HepG2 (cell line): ENCODE measurements around the gene ERLEC1. TPM values are rescaled to one million over a fixed set of nuclear protein-coding genes. Genes with fewer than 3 reads are reported as not detected.

Source experiments
- ATRX ChIP-seq: sonication (generic); formaldehyde crosslinking; IDR thresholded peaks from 2 replicates; pipeline ENCODE4 v1.4.0; 2020; ENCODE audit warnings: missing genetic modification reagents, borderline replicate concordance
- GTF2F1 ChIP-seq: fragments of 150-350 bp; IDR thresholded peaks from 2 replicates; pipeline ENCODE4 v1.6.1; 2014; ENCODE audit warnings: low read length
- HIVEP1 ChIP-seq: sonication (generic); formaldehyde crosslinking; IDR thresholded peaks from 2 replicates; pipeline ENCODE4 v1.4.0; 2020; ENCODE audit warnings: mild to moderate bottlenecking, missing genetic modification reagents
- HNF4A ChIP-seq: sonication (generic); formaldehyde crosslinking; IDR thresholded peaks from 2 replicates; pipeline ENCODE4 v1.4.0; 2020; ENCODE audit warnings: missing genetic modification reagents
- HOXA3 ChIP-seq: sonication (generic); formaldehyde crosslinking; IDR thresholded peaks from 2 replicates; pipeline ENCODE4 v1.5.0; 2020; ENCODE audit warnings: missing genetic modification reagents
- MBNL3 ChIP-seq: fragments of 250-450 bp; sonication (Bioruptor Pico); conservative IDR thresholded peaks from 2 replicates; pipeline ENCODE4 v1.8.0; 2022; ENCODE audit warnings: mild to moderate bottlenecking, inconsistent platforms
- MEF2D ChIP-seq: sonication (generic); formaldehyde crosslinking; IDR thresholded peaks from 2 replicates; pipeline ENCODE4 v1.5.1; 2020; ENCODE audit warnings: mild to moderate bottlenecking, missing genetic modification reagents
- RARA ChIP-seq: IDR thresholded peaks from 2 replicates; pipeline ENCODE4 v1.6.1; 2016; ENCODE audit warnings: missing genetic modification reagents, missing compliant biosample characterization
- SCMH1 ChIP-seq: sonication (generic); formaldehyde crosslinking; IDR thresholded peaks from 2 replicates; pipeline ENCODE4 v1.9.0; 2021; ENCODE audit warnings: missing genetic modification reagents, mild to moderate bottlenecking, borderline replicate concordance
- SETDB1 ChIP-seq: sonication (generic); formaldehyde crosslinking; IDR thresholded peaks from 2 replicates; pipeline ENCODE4 v1.5.1; 2020; ENCODE audit warnings: missing genetic modification reagents, mild to moderate bottlenecking, borderline replicate concordance
- ZBTB3 ChIP-seq: sonication (generic); formaldehyde crosslinking; IDR thresholded peaks from 2 replicates; pipeline ENCODE4 v1.4.0; 2020; ENCODE audit warnings: low read depth, mild to moderate bottlenecking, moderate library complexity, missing genetic modification reagents, borderline replicate concordance
- ZNF234 ChIP-seq: sonication (generic); formaldehyde crosslinking; conservative IDR thresholded peaks from 2 replicates; pipeline ENCODE4 v1.5.1; 2020; ENCODE audit warnings: mild to moderate bottlenecking, missing genetic modification reagents
- ZNF335 ChIP-seq: sonication (generic); formaldehyde crosslinking; IDR thresholded peaks from 2 replicates; pipeline ENCODE4 v1.4.0; 2020; ENCODE audit warnings: missing genetic modification reagents
- ZNF33B ChIP-seq: sonication (generic); formaldehyde crosslinking; IDR thresholded peaks from 2 replicates; pipeline ENCODE4 v1.5.1; 2020; ENCODE audit warnings: mild to moderate bottlenecking, missing genetic modification reagents
- ZNF496 ChIP-seq: sonication (generic); formaldehyde crosslinking; IDR thresholded peaks from 2 replicates; pipeline ENCODE4 v1.8.1; 2023; ENCODE audit warnings: mild to moderate bottlenecking, moderate library complexity, missing genetic modification reagents; ENCODE audit not compliant: insufficient replicate concordance
- ZNF75D ChIP-seq: sonication (generic); formaldehyde crosslinking; IDR thresholded peaks from 2 replicates; pipeline ENCODE4 v1.8.1; 2023; ENCODE audit warnings: missing genetic modification reagents, mild to moderate bottlenecking, borderline replicate concordance
- ZNF780A ChIP-seq: sonication (generic); formaldehyde crosslinking; IDR thresholded peaks from 2 replicates; pipeline ENCODE4 v1.8.0; 2022; ENCODE audit warnings: mild to moderate bottlenecking, missing genetic modification reagents, moderate library complexity
- ZSCAN20 ChIP-seq: sonication (generic); formaldehyde crosslinking; IDR thresholded peaks from 2 replicates; pipeline ENCODE4 v1.4.0; 2020; ENCODE audit warnings: missing genetic modification reagents, mild to moderate bottlenecking, borderline replicate concordance
- polyA plus RNA-seq, 8 experiments: library from polyadenylated mRNA; depleted of rRNA in 3 of 8; stranded (reverse) in 7 of 8; unstranded in 1 of 8; fragments of >200 nt; fragmentation: Illumina TruSeq in 4 of 8; extraction: Trizol in 4 of 8; gene quantifications; 2 replicates each; pipeline versions ENCODE4 v1.2.1 to v1.2.3, GENCODE V29; 2011 to 2016; ENCODE audit warnings: low read depth in 4 of 8, missing spikeins in 1 of 8, mixed read lengths in 1 of 8; ENCODE audit not compliant: insufficient read depth in 1 of 8
- total RNA-seq, 5 experiments: library from RNA; depleted of rRNA; stranded (reverse); fragments of >200 nt; fragmentation: Illumina TruSeq; extraction: Trizol; gene quantifications; 2 replicates each; pipeline ENCODE4 v1.2.3, GENCODE V29; 2016; ENCODE audit warnings: low read depth in 1 of 5
- TF ChIP-seq, protein P1 (sequence below): IDR thresholded peaks from 2 replicates; pipeline ENCODE4 v1.6.1; 2016; ENCODE audit warnings: mild to moderate bottlenecking
- TF ChIP-seq, protein P2 (sequence below): sonication (generic); formaldehyde crosslinking; IDR thresholded peaks from 2 replicates; pipeline ENCODE4 v1.5.0; 2020; ENCODE audit warnings: mild to moderate bottlenecking, missing genetic modification reagents, borderline replicate concordance
- TF ChIP-seq, protein P3 (sequence below): sonication (generic); formaldehyde crosslinking; IDR thresholded peaks from 2 replicates; pipeline ENCODE4 v1.8.0; 2022; ENCODE audit warnings: missing genetic modification reagents, mild to moderate bottlenecking, inconsistent platforms, borderline replicate concordance

Gene ERLEC1
- total and polyA plus RNA-seq, 2 of the 13 experiments (the other 11 are each of a cell fraction or from before 2014, with no cell fraction given) = 87.3 to 88.4 TPM

DNA sequence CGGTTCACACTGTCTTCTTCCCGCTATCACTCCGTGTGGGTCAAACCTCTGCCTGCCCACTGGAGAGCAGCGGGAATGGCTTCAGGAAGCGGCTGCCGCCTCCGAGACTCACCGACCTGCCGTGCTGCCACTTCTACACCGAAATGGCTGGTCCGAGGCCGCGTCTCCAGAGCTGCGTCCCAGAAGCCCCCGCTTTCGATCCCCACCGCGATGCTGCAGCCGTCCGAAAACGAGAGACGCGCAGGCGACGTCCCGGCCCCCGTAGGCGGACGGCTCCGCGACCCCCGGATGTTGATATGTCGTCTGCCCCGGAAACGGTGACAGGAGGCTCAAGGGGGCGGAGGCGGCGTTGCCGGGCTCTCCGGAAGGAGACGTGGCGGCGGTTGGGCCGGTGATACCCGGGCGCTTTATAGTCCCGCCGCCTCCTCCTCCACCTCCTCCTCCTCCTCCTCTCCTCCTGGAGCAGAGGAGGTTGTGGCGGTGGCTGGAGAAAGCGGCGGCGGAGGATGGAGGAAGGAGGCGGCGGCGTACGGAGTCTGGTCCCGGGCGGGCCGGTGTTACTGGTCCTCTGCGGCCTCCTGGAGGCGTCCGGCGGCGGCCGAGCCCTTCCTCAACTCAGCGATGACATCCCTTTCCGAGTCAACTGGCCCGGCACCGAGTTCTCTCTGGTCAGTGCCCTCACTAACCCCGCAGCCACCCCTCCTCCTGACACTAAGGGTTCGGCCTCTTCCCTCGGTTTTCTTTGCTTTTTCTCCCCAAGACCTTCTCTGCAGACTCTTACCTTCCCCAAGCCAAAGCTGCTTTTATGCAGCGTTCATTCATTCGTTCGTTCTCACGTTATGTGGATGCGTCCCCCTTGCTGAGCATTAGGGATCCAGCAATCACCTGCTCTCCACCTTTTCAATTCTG, at the start of gene ERLEC1, which contains the start of gene ASB3 (continued):
- TF ChIP-seq ZNF496 (CRISPR knock-in tag) = no peak
- TF ChIP-seq MEF2D (CRISPR knock-in tag) = peak; percentile 85
- TF ChIP-seq, protein P1, sequence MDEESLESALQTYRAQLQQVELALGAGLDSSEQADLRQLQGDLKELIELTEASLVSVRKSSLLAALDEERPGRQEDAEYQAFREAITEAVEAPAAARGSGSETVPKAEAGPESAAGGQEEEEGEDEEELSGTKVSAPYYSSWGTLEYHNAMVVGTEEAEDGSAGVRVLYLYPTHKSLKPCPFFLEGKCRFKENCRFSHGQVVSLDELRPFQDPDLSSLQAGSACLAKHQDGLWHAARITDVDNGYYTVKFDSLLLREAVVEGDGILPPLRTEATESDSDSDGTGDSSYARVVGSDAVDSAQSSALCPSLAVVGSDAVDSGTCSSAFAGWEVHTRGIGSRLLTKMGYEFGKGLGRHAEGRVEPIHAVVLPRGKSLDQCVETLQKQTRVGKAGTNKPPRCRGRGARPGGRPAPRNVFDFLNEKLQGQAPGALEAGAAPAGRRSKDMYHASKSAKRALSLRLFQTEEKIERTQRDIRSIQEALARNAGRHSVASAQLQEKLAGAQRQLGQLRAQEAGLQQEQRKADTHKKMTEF (CRISPR knock-in tag) = peak; percentile 99
- TF ChIP-seq MBNL3 = no peak
- TF ChIP-seq ZNF780A (CRISPR knock-in tag) = no peak; the same call in 1 of the 2 replicates
- peak; percentile 43; the same call in 1 of the 2 replicates for TF ChIP-seq RARA (CRISPR knock-in tag)
- peak; percentile 73; the same call in 1 of the 2 replicates for TF ChIP-seq ZNF33B (CRISPR knock-in tag)
- TF ChIP-seq, protein P2, sequence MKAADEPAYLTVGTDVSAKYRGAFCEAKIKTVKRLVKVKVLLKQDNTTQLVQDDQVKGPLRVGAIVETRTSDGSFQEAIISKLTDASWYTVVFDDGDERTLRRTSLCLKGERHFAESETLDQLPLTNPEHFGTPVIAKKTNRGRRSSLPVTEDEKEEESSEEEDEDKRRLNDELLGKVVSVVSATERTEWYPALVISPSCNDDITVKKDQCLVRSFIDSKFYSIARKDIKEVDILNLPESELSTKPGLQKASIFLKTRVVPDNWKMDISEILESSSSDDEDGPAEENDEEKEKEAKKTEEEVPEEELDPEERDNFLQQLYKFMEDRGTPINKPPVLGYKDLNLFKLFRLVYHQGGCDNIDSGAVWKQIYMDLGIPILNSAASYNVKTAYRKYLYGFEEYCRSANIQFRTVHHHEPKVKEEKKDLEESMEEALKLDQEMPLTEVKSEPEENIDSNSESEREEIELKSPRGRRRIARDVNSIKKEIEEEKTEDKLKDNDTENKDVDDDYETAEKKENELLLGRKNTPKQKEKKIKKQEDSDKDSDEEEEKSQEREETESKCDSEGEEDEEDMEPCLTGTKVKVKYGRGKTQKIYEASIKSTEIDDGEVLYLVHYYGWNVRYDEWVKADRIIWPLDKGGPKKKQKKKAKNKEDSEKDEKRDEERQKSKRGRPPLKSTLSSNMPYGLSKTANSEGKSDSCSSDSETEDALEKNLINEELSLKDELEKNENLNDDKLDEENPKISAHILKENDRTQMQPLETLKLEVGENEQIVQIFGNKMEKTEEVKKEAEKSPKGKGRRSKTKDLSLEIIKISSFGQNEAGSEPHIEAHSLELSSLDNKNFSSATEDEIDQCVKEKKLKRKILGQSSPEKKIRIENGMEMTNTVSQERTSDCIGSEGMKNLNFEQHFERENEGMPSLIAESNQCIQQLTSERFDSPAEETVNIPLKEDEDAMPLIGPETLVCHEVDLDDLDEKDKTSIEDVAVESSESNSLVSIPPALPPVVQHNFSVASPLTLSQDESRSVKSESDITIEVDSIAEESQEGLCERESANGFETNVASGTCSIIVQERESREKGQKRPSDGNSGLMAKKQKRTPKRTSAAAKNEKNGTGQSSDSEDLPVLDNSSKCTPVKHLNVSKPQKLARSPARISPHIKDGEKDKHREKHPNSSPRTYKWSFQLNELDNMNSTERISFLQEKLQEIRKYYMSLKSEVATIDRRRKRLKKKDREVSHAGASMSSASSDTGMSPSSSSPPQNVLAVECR (CRISPR knock-in tag) = peak; percentile 99
- TF ChIP-seq ZNF234 (CRISPR knock-in tag) = peak; percentile 98
- TF ChIP-seq ATRX (CRISPR knock-in tag) = no peak
- peak; percentile 51; the same call in 1 of the 2 replicates for TF ChIP-seq ZBTB3 (CRISPR knock-in tag)
- TF ChIP-seq ZNF335 (CRISPR knock-in tag) = peak; percentile 92
- TF ChIP-seq, protein P3, sequence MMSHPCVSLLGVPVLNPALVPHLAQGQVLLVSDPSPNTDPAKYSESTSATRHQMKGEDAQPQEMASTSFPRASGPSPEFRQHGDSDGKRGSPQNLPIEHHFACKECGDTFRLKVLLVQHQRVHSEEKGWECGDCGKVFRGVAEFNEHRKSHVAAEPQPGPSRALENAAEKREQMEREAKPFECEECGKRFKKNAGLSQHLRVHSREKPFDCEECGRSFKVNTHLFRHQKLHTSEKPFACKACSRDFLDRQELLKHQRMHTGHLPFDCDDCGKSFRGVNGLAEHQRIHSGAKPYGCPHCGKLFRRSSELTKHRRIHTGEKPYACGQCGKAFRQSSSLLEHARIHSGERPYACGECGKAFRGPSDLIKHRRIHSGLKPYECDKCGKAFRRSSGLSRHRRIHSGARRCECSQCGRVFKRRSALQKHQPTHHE (CRISPR knock-in tag) = peak; percentile 98; the same call in 1 of the 2 replicates
- no peak; the same call in none of the 2 replicates for TF ChIP-seq HNF4A (CRISPR knock-in tag)
- TF ChIP-seq SETDB1 (CRISPR knock-in tag) = no peak
- TF ChIP-seq ZSCAN20 (CRISPR knock-in tag) = peak; percentile 96; the same call in 1 of the 2 replicates
- no peak for TF ChIP-seq ZNF75D (CRISPR knock-in tag)
- peak; percentile 58; the same call in 1 of the 2 replicates for TF ChIP-seq GTF2F1
- peak; percentile 95 for TF ChIP-seq HOXA3 (CRISPR knock-in tag)
- TF ChIP-seq HIVEP1 = peak; percentile 90
- no peak for TF ChIP-seq SCMH1 (CRISPR knock-in tag)
